ENCODE data around the gene SLC27A5. TPM values are rescaled to one million over a fixed set of nuclear protein-coding genes. Genes with fewer than 3 reads are reported as not detected.

Gene SLC27A5
- total and polyA plus RNA-seq, 9 of the 15 experiments (the other 6 are each of a cell fraction or from before 2014, with no cell fraction given): 42.2 to 318 (median 64.7) TPM

DNA sequence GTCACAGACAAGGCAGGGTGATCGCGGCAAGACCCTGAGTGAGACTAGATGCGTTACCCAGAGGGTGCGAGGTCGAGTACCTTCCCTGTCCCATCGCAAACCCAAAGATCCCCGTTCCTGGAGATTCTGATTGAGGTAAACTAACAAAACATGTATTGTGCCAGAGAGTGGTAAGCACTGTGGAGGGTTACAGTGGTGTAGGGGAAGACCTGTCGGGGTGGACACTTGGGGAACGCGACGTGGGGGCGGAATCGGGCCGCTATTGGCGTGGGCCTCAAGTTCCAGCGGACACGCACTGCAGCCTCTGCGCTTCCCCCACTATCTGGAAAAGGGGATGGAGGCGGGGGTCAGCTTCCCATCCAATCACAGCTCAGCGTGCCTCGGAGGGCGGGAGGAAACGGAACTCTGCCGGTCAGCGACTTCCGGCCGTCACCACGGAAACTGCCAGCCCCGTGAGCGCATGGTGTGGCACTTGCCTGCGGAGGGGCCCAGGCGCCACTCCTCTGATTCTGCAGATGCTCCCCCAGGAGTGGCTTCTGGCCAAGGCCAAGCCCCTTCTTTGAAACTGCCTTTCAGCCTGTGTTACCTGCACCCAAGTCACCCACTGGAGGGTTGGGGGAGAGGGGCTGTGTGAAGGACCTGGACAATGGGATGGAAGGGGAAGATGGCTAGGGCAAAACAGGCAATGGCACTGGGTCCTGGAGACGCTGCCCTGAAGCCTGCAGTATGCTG, 47.6 kb upstream of the SLC27A5 start (continued):
- TF ChIP-seq ATF1 (CRISPR knock-in tag; IDR thresholded peaks at IDR 0.05) (no peak), ATF1 (tag; IDR thresholded peaks at IDR 0.05) (peak; percentile 88), ZC3H4 (CRISPR knock-in tag; IDR thresholded peaks at IDR 0.05; ENCODE audit: borderline replicate concordance) (0 out of 2 replicates have a peak, but pooled peaks have one; percentile 82), RHOXF2B (CRISPR knock-in tag; conservative IDR thresholded peaks at IDR 0.05) (no peak), ZBED1 (IDR thresholded peaks at IDR 0.05) (no peak; the same call in 1 of the 2 replicates), SLC30A9 (CRISPR knock-in tag; IDR thresholded peaks at IDR 0.05) (no peak)
- TF ChIP-seq, protein P1, sequence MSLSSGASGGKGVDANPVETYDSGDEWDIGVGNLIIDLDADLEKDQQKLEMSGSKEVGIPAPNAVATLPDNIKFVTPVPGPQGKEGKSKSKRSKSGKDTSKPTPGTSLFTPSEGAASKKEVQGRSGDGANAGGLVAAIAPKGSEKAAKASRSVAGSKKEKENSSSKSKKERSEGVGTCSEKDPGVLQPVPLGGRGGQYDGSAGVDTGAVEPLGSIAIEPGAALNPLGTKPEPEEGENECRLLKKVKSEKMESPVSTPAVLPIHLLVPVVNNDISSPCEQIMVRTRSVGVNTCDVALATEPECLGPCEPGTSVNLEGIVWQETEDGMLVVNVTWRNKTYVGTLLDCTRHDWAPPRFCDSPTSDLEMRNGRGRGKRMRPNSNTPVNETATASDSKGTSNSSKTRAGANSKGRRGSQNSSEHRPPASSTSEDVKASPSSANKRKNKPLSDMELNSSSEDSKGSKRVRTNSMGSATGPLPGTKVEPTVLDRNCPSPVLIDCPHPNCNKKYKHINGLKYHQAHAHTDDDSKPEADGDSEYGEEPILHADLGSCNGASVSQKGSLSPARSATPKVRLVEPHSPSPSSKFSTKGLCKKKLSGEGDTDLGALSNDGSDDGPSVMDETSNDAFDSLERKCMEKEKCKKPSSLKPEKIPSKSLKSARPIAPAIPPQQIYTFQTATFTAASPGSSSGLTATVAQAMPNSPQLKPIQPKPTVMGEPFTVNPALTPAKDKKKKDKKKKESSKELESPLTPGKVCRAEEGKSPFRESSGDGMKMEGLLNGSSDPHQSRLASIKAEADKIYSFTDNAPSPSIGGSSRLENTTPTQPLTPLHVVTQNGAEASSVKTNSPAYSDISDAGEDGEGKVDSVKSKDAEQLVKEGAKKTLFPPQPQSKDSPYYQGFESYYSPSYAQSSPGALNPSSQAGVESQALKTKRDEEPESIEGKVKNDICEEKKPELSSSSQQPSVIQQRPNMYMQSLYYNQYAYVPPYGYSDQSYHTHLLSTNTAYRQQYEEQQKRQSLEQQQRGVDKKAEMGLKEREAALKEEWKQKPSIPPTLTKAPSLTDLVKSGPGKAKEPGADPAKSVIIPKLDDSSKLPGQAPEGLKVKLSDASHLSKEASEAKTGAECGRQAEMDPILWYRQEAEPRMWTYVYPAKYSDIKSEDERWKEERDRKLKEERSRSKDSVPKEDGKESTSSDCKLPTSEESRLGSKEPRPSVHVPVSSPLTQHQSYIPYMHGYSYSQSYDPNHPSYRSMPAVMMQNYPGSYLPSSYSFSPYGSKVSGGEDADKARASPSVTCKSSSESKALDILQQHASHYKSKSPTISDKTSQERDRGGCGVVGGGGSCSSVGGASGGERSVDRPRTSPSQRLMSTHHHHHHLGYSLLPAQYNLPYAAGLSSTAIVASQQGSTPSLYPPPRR (CRISPR knock-in tag; IDR thresholded peaks at IDR 0.05; ENCODE audit: borderline replicate concordance): peak; percentile 86; the same call in 1 of the 2 replicates

Data from K562 (cell line).